Stimulated activated CD8-positive, alpha-beta memory T cell treated with anti-CD3 and anti-CD28 coated beads, Interleukin-15, amount 100 ng/mL, for 48 hours (primary cell): ENCODE results near the gene LRCH3.
A peak's percentile ranks its signal among the peaks of the same experiment; 100 is the strongest.
"Not testable (repeated sequence)": the region's sequence is repeated elsewhere in the genome, so short reads cannot be mapped to it uniquely, and the experiment has no call there.

Experiments used
- DNase-seq, 2 donors: peaks; one replicate each; pipeline ENCODE4 v3.0.0-alpha.2; 2020; ENCODE audit warnings: low read depth in 2 of 2

Gene LRCH3

GRCh38 chr3:197882586-197882985, 91.5 kb downstream of the LRCH3 start:
- DNase-seq, result no peak

- DNase-seq, result no peak
Measured at GRCh38 chr3:197883541-197883940, 92.5 kb downstream of the LRCH3 start.

GRCh38 chr3:197884330-197884729, 93.3 kb downstream of the LRCH3 start:
- DNase-seq, result not testable (repeated sequence)

- DNase-seq, result not testable (repeated sequence)
Measured at GRCh38 chr3:197886052-197886451, 95.0 kb downstream of the LRCH3 start.

GRCh38 chr3:197887430-197888053, 96.5 kb downstream of the LRCH3 start:
- not testable (repeated sequence) for DNase-seq

- DNase-seq, result no peak
Measured at GRCh38 chr3:197888511-197888910, 97.5 kb downstream of the LRCH3 start.

- DNase-seq, result no peak
Measured at GRCh38 chr3:197889204-197889930, 98.3 kb downstream of the LRCH3 start.

- DNase-seq, result no peak
Measured at GRCh38 chr3:197890693-197891092, 99.6 kb downstream of the LRCH3 start.

- DNase-seq, result no peak
Measured at GRCh38 chr3:197892162-197892561, 101.1 kb downstream of the LRCH3 start.

- DNase-seq, result no peak
Measured at GRCh38 chr3:197896421-197896820, 105.4 kb downstream of the LRCH3 start.

GRCh38 chr3:197899833-197900478, 108.9 kb downstream of the LRCH3 start:
- DNase-seq, result no peak

GRCh38 chr3:197901626-197902025, 110.6 kb downstream of the LRCH3 start:
- DNase-seq, result no peak

GRCh38 chr3:197906023-197906849, 115.2 kb downstream of the LRCH3 start:
- peak; percentile 79 to 84 for DNase-seq

- no peak for DNase-seq
Measured at GRCh38 chr3:197906850-197907187, 115.8 kb downstream of the LRCH3 start.

GRCh38 chr3:197907196-197907595, 116.1 kb downstream of the LRCH3 start:
- DNase-seq, result no peak

- not testable (repeated sequence) for DNase-seq
Measured at GRCh38 chr3:197908550-197908949, 117.5 kb downstream of the LRCH3 start.

- no peak for DNase-seq
Measured at GRCh38 chr3:197908957-197909701, 118.1 kb downstream of the LRCH3 start.

- DNase-seq, result no peak
Measured at GRCh38 chr3:197912741-197913476, 121.9 kb downstream of the LRCH3 start.

GRCh38 chr3:197913641-197914380, 122.8 kb downstream of the LRCH3 start:
- no peak for DNase-seq
